Adrenal gland (tissue), 5 donors: Measurements from ENCODE around the gene ARHGAP4.

Experiments used
- POLR2A ChIP-seq, 2 donors: fragments of 450-650 bp; IDR thresholded peaks; one replicate each; pipeline ENCODE4 v1.6.1; 2017; ENCODE audit warnings: antibody characterized with exemption in 2 of 2, mild to moderate bottlenecking in 2 of 2, moderate library complexity in 1 of 2
- TF ChIP-seq, protein P1 (sequence below), 6 experiments: fragments of 450-650 bp in 4 of 6; fragments of 200-600 bp in 2 of 6; sonication (generic) in 1 of 6; IDR thresholded peaks; 1 replicate in 5 of 6; 2 replicates in 1 of 6; pipeline versions ENCODE4 v1.5.1 to v1.8.0; 2016 to 2021; ENCODE audit warnings: antibody characterized with exemption in 6 of 6, mild to moderate bottlenecking in 2 of 6, moderate library complexity in 1 of 6
- donor health status: DM: no; HTN: no; CAD: no.

DNA sequence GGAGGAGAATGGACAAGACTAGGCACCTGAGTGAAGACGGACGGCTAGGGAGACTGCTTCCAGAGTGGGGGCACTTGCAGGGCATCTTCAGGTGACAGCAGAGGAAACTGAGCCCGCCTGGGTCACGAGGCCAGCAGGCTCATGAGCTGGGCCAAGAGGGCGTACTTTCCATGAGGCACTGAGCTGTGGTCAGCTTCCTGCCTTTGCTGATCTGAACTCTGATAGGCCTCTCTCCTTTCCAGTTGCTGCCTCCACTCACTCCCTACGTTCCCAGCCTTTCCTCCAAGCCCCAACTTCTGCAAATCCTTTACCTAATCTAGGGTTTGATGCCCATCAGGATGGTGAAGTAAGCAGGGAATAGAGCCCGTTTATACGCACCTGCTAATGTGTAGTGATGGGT is 38.7 kb downstream of the ARHGAP4 start:
- TF ChIP-seq, protein P1, sequence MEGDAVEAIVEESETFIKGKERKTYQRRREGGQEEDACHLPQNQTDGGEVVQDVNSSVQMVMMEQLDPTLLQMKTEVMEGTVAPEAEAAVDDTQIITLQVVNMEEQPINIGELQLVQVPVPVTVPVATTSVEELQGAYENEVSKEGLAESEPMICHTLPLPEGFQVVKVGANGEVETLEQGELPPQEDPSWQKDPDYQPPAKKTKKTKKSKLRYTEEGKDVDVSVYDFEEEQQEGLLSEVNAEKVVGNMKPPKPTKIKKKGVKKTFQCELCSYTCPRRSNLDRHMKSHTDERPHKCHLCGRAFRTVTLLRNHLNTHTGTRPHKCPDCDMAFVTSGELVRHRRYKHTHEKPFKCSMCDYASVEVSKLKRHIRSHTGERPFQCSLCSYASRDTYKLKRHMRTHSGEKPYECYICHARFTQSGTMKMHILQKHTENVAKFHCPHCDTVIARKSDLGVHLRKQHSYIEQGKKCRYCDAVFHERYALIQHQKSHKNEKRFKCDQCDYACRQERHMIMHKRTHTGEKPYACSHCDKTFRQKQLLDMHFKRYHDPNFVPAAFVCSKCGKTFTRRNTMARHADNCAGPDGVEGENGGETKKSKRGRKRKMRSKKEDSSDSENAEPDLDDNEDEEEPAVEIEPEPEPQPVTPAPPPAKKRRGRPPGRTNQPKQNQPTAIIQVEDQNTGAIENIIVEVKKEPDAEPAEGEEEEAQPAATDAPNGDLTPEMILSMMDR (IDR thresholded peaks at IDR 0.05): no peak
- no peak for TF ChIP-seq POLR2A (IDR thresholded peaks at IDR 0.05)
